Nephron progenitor cell (in vitro differentiated cells): ENCODE data around the gene CAMTA1.

ENCODE experiments used
- DNase-seq: peaks from one replicate; pipeline ENCODE4 v3.0.0; 2021
- H3K27ac Mint-ChIP-seq: 2 replicates; pipeline ENCODE4 v1.8.0; 2021; ENCODE audit warnings: mild to moderate bottlenecking, moderate library complexity, mixed read lengths
- H3K27me3 Mint-ChIP-seq: 2 replicates; pipeline ENCODE4 v1.8.0; 2021; ENCODE audit warnings: mild to moderate bottlenecking, low read depth, mixed read lengths; ENCODE audit not compliant: poor library complexity
- H3K36me3 Mint-ChIP-seq: 2 replicates; pipeline ENCODE4 v1.8.0; 2021; ENCODE audit warnings: low read depth, mixed read lengths
- H3K4me1 Mint-ChIP-seq: 2 replicates; pipeline ENCODE4 v1.8.0; 2021; ENCODE audit warnings: mixed read lengths
- H3K4me3 Mint-ChIP-seq: 2 replicates; pipeline ENCODE4 v1.8.0; 2021; ENCODE audit warnings: mild to moderate bottlenecking, moderate library complexity, mixed read lengths
- H3K9me3 Mint-ChIP-seq: 2 replicates; pipeline ENCODE4 v1.8.0; 2021; ENCODE audit warnings: mild to moderate bottlenecking, moderate library complexity, mixed read lengths
- TF ChIP-seq, protein P1 (sequence below): fragments of 200-600 bp; sonication (generic); IDR thresholded peaks from 2 replicates; pipeline ENCODE4 v1.5.0; 2021; ENCODE audit warnings: antibody characterized with exemption

Gene CAMTA1

GRCh38 chr1:7644961-7645750 lies 859.9 kb downstream of the CAMTA1 start:
- DNase-seq: no peak
- TF ChIP-seq, protein P1, sequence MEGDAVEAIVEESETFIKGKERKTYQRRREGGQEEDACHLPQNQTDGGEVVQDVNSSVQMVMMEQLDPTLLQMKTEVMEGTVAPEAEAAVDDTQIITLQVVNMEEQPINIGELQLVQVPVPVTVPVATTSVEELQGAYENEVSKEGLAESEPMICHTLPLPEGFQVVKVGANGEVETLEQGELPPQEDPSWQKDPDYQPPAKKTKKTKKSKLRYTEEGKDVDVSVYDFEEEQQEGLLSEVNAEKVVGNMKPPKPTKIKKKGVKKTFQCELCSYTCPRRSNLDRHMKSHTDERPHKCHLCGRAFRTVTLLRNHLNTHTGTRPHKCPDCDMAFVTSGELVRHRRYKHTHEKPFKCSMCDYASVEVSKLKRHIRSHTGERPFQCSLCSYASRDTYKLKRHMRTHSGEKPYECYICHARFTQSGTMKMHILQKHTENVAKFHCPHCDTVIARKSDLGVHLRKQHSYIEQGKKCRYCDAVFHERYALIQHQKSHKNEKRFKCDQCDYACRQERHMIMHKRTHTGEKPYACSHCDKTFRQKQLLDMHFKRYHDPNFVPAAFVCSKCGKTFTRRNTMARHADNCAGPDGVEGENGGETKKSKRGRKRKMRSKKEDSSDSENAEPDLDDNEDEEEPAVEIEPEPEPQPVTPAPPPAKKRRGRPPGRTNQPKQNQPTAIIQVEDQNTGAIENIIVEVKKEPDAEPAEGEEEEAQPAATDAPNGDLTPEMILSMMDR: no peak
- H3K27me3 Mint-ChIP-seq: peaks cover 4% of the 10 kb centered on the region
- H3K36me3 Mint-ChIP-seq: no peaks in the 10 kb centered on the region
- H3K27ac Mint-ChIP-seq: no peak overlapping the region
- peaks cover 37% of the 10 kb centered on the region for H3K4me1 Mint-ChIP-seq
- H3K4me3 Mint-ChIP-seq: no peak overlapping the region
- no peaks in the 10 kb centered on the region for H3K9me3 Mint-ChIP-seq

DNA sequence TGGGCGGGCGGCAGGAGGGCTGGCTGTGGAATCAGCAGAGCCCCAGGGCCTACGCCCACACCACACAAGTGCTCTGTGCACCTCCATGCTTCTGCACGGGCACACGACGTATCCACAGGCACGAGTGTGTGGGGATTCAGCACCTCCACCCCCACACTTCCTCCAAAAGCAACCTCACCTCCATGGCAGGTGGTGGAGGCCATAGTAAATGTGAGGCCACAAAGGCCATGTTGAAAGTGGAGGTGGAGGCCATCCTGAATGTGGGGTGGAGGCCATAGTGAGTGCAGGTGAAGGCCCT lies 860.4 kb downstream of the CAMTA1 start:
- peaks cover 39% of the 10 kb centered on the region for H3K4me1 Mint-ChIP-seq
- no peaks in the 10 kb centered on the region for H3K36me3 Mint-ChIP-seq
- H3K27ac Mint-ChIP-seq: no peak overlapping the region
- no peaks in the 10 kb centered on the region for H3K9me3 Mint-ChIP-seq
- H3K27me3 Mint-ChIP-seq: peaks cover 4% of the 10 kb centered on the region
- no peak overlapping the region for H3K4me3 Mint-ChIP-seq
- no peak for DNase-seq
- TF ChIP-seq, protein P1: no peak

- TF ChIP-seq, protein P1: no peak
- no peaks in the 10 kb centered on the region for H3K9me3 Mint-ChIP-seq
- H3K36me3 Mint-ChIP-seq: no peaks in the 10 kb centered on the region
- no peak overlapping the region for H3K4me3 Mint-ChIP-seq
- H3K27ac Mint-ChIP-seq: no peak overlapping the region
- H3K4me1 Mint-ChIP-seq: peaks cover 39% of the 10 kb centered on the region
- peaks cover 4% of the 10 kb centered on the region for H3K27me3 Mint-ChIP-seq
- no peak for DNase-seq
Measured at GRCh38 chr1:7646164-7646563, 860.9 kb downstream of the CAMTA1 start.

- peak; percentile 90 for DNase-seq
- Mint-ChIP-seq H3K9me3 (no peaks in the 10 kb centered on the region), H3K4me1 (peaks cover 44% of the 10 kb centered on the region), H3K27ac (no peak overlapping the region), H3K36me3 (no peaks in the 10 kb centered on the region), H3K27me3 (peaks cover 4% of the 10 kb centered on the region), H3K4me3 (no peak overlapping the region)
- TF ChIP-seq, protein P1: peak; percentile 96
Measured at GRCh38 chr1:7646981-7647901, 862.0 kb downstream of the CAMTA1 start.

GRCh38 chr1:7648761-7649384 lies 863.6 kb downstream of the CAMTA1 start:
- TF ChIP-seq, protein P1: no peak

More at GRCh38 chr1:7648761-7649384, 863.6 kb downstream of the CAMTA1 start:
- H3K27me3 Mint-ChIP-seq: peaks cover 6% of the 10 kb centered on the region
- no peaks in the 10 kb centered on the region for H3K9me3 Mint-ChIP-seq
- no peak overlapping the region for H3K27ac Mint-ChIP-seq
- no peak for DNase-seq
- peaks cover 31% of the 10 kb centered on the region for H3K4me1 Mint-ChIP-seq
- no peaks in the 10 kb centered on the region for H3K36me3 Mint-ChIP-seq
- H3K4me3 Mint-ChIP-seq: no peak overlapping the region
